PC-3 (cell line): ENCODE data around the gene HTR3D.

Experiments used
- EZH2 ChIP-seq: fragments of 300-600 bp; sonication (generic); IDR thresholded peaks from one replicate; pipeline ENCODE4 v1.6.1; 2017; ENCODE audit warnings: antibody characterized with exemption, mild to moderate bottlenecking, low read length; ENCODE audit not compliant: unreplicated experiment
- EZH2phosphoT487 ChIP-seq: fragments of 300-600 bp; sonication (generic); IDR thresholded peaks from 2 replicates; pipeline ENCODE4 v1.6.1; 2018; ENCODE audit warnings: mild to moderate bottlenecking, antibody characterized with exemption, low read length, borderline replicate concordance
- TF ChIP-seq, protein P1 (sequence below): fragments of 300-600 bp; sonication (generic); conservative IDR thresholded peaks from 2 replicates; pipeline ENCODE4 v1.5.1; 2017; ENCODE audit warnings: antibody characterized with exemption, low read depth, mild to moderate bottlenecking, low read length

GRCh38 chr3:184052767-184053166, 21.2 kb downstream of the HTR3D start, which contains the start of gene HTR3C:
- TF ChIP-seq, protein P1, sequence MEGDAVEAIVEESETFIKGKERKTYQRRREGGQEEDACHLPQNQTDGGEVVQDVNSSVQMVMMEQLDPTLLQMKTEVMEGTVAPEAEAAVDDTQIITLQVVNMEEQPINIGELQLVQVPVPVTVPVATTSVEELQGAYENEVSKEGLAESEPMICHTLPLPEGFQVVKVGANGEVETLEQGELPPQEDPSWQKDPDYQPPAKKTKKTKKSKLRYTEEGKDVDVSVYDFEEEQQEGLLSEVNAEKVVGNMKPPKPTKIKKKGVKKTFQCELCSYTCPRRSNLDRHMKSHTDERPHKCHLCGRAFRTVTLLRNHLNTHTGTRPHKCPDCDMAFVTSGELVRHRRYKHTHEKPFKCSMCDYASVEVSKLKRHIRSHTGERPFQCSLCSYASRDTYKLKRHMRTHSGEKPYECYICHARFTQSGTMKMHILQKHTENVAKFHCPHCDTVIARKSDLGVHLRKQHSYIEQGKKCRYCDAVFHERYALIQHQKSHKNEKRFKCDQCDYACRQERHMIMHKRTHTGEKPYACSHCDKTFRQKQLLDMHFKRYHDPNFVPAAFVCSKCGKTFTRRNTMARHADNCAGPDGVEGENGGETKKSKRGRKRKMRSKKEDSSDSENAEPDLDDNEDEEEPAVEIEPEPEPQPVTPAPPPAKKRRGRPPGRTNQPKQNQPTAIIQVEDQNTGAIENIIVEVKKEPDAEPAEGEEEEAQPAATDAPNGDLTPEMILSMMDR = no peak
- TF ChIP-seq EZH2 (no peak), EZH2phosphoT487 (no peak)
